Endothelial cell of umbilical vein (primary cell): Measurements from ENCODE around the gene SMAD7. TPM values are rescaled to one million over a fixed set of nuclear protein-coding genes. Genes with fewer than 3 reads are reported as not detected.

Source experiments
- Bru-seq: library from RNA; stranded (reverse); fragments of 400-500 nt; gene quantifications from one replicate; lab custom pipeline; 2021; lab: Mats Ljungman, UMichigan
- BruChase-seq, 2 experiments: library from RNA; stranded (reverse); fragments of 400-500 nt; gene quantifications; one replicate each; lab custom pipeline; 2021; lab: Mats Ljungman, UMichigan
- BruUV-seq: library from RNA; stranded (reverse); fragments of 400-500 nt; replicated peaks from 2 replicates; lab custom pipeline; 2021; lab: Mats Ljungman, UMichigan
- CTCF ChIA-PET: fragments of 300-600, 350-600 bp; sonication (Branson Sonifier 250); formaldehyde crosslinking; loops from one replicate; lab custom pipeline; 2021; ENCODE audit warnings: antibody characterized with exemption, inconsistent platforms; lab: Charles Lee
- POLR2A ChIA-PET: fragments of 300-600, 350-600 bp; sonication (Branson Sonifier 250); formaldehyde crosslinking; loops from one replicate; lab custom pipeline; 2021; ENCODE audit warnings: antibody characterized with exemption, inconsistent platforms; lab: Charles Lee
- DNase-seq: peaks from one replicate; pipeline ENCODE4 v3.0.0-alpha.2; 2011; ENCODE audit warnings: low read depth, low spot score
- FAIRE-seq: peaks from 2 replicates; lab custom pipeline; 2011; peaks lifted over from hg19 to GRCh38; lab: Jason Lieb, UNC
- H2AFZ ChIP-seq: 2 replicates; pipeline ENCODE4 v1.6.0; 2012; ENCODE audit warnings: low read depth, low read length, control low read depth, inconsistent platforms
- H3K27ac ChIP-seq: 2 replicates; pipeline ENCODE4 v1.5.1; 2011; ENCODE audit warnings: low read depth, mild to moderate bottlenecking, control low read depth, low read length, moderate library complexity; ENCODE audit not compliant: insufficient read depth
- H3K27me3 ChIP-seq, 2 experiments: 2 replicates each; pipeline versions ENCODE4 v1.6.0 to v1.6.1; 2011; ENCODE audit warnings: low read length in 2 of 2, mixed read lengths in 1 of 2; ENCODE audit not compliant: control insufficient read depth in 2 of 2, insufficient read depth in 2 of 2
- H3K36me3 ChIP-seq, 2 experiments: 2 replicates in 1 of 2; 3 replicates in 1 of 2; pipeline ENCODE4 v1.5.1; 2011; ENCODE audit warnings: low read length in 2 of 2, mild to moderate bottlenecking in 1 of 2, moderate library complexity in 1 of 2; ENCODE audit not compliant: control insufficient read depth in 2 of 2, insufficient read depth in 2 of 2; ENCODE audit errors: extremely low read depth in 1 of 2
- H3K4me1 ChIP-seq: 3 replicates; pipeline ENCODE4 v1.5.1; 2011; ENCODE audit warnings: mild to moderate bottlenecking, low read length; ENCODE audit not compliant: control insufficient read depth, insufficient read depth; ENCODE audit errors: extremely low read depth
- H3K4me2 ChIP-seq: 2 replicates; pipeline ENCODE4 v1.6.1; 2011; ENCODE audit warnings: low read length, control low read depth, mixed read lengths; ENCODE audit not compliant: insufficient read depth
- H3K4me3 ChIP-seq, 3 experiments: fragments of 200-600 bp in 1 of 3; sonication (generic), shearing (Covaris generic) in 1 of 3; replicated peaks in 1 of 3; 2 replicates each; pipeline ENCODE4 v1.5.1; 2011 to 2016; ENCODE audit warnings: control low read depth in 3 of 3, low read length in 3 of 3, mild to moderate bottlenecking in 2 of 3, inconsistent platforms in 1 of 3, low read depth in 1 of 3, moderate library complexity in 1 of 3; ENCODE audit not compliant: insufficient read depth in 1 of 3
- H3K79me2 ChIP-seq: 2 replicates; pipeline ENCODE4 v1.6.0; 2012; ENCODE audit warnings: low read length, inconsistent platforms; ENCODE audit not compliant: control insufficient read depth, insufficient read depth
- H3K9ac ChIP-seq: replicated peaks from 2 replicates; pipeline ENCODE3; 2011; ENCODE audit warnings: low read length, control low read depth; ENCODE audit not compliant: insufficient read depth; ENCODE audit errors: extremely low read depth
- H3K9me1 ChIP-seq: replicated peaks from 3 replicates; pipeline ENCODE4 v1.6.0; 2011; ENCODE audit warnings: mild to moderate bottlenecking, low read length; ENCODE audit not compliant: control insufficient read depth, insufficient read depth; ENCODE audit errors: extremely low read depth
- H3K9me3 ChIP-seq: replicated peaks from 2 replicates; pipeline ENCODE4 v1.5.1; 2012; ENCODE audit warnings: low read length, inconsistent platforms; ENCODE audit not compliant: control insufficient read depth, insufficient read depth
- H4K20me1 ChIP-seq: replicated peaks from 2 replicates; pipeline ENCODE3; 2011; ENCODE audit warnings: mild to moderate bottlenecking, low read length; ENCODE audit not compliant: control insufficient read depth, insufficient read depth; ENCODE audit errors: extremely low read depth
- EZH2 ChIP-seq: IDR thresholded peaks from 2 replicates; pipeline ENCODE4 v1.6.1; 2012; ENCODE audit warnings: borderline replicate concordance, low read depth, mild to moderate bottlenecking, moderate library complexity, low read length, inconsistent platforms; ENCODE audit not compliant: severe bottlenecking
- FOS ChIP-seq: IDR thresholded peaks from 2 replicates; pipeline ENCODE4 v1.6.1; 2011; ENCODE audit warnings: mild to moderate bottlenecking, low read length, moderate library complexity, borderline replicate concordance; ENCODE audit not compliant: insufficient read depth
- JUN ChIP-seq: IDR thresholded peaks from 2 replicates; pipeline ENCODE4 v1.6.1; 2011; ENCODE audit warnings: borderline replicate concordance, low read depth; ENCODE audit not compliant: insufficient read length, insufficient read depth
- dilution Hi-C: fragments of 300-500 bp; cut with MboI; formaldehyde crosslinking; loops from one replicate; pipeline ENCODE4 v1.15.0; 2019; ENCODE audit warnings: low sequenced_read_pairs; ENCODE audit not compliant: extremely low pct_ligation_motif_present
- intact Hi-C: fragments of 100-400 bp; cut with micrococcal nuclease; formaldehyde crosslinking; loops from one replicate; pipeline ENCODE4 v1.10.0; 2022
- long read RNA-seq: library from polyadenylated mRNA; stranded (forward); transcript quantifications from one replicate; pipeline ENCODE4 v2.0.0, GENCODE V29; 2021
- polyA minus RNA-seq, 3 experiments: library from RNA; depleted of rRNA, polyadenylated mRNA; stranded (reverse); fragments of >200 nt; gene quantifications; 1 replicate in 1 of 3; 2 replicates in 2 of 3; pipeline ENCODE4 v1.2.3, GENCODE V29; 2011
- polyA plus RNA-seq, 4 experiments: library from polyadenylated mRNA; depleted of rRNA in 3 of 4; stranded (reverse) in 3 of 4; unstranded in 1 of 4; fragments of >200 nt; gene quantifications; 2 replicates each; pipeline versions ENCODE4 v1.2.1 to v1.2.3, GENCODE V29; 2011 to 2012; ENCODE audit warnings: missing spikeins in 1 of 4
- total RNA-seq: library from RNA; stranded (reverse); gene quantifications from 2 replicates; pipeline ENCODE4 v1.2.3, GENCODE V29; 2021
- TF ChIP-seq, protein P1 (sequence below), 2 donors: IDR thresholded peaks; 1 replicate in 1 of 2; 2 replicates in 1 of 2; pipeline ENCODE4 v1.5.1; 2011; ENCODE audit warnings: low read length in 2 of 2, mild to moderate bottlenecking in 2 of 2, moderate library complexity in 2 of 2, control low read depth in 1 of 2, inconsistent platforms in 1 of 2, low read depth in 1 of 2; ENCODE audit not compliant: insufficient read depth in 1 of 2; ENCODE audit errors: extremely low read depth in 1 of 2
- TF ChIP-seq, protein P2 (sequence below): IDR thresholded peaks from 2 replicates; pipeline ENCODE4 v1.6.1; 2011; ENCODE audit not compliant: insufficient read depth, insufficient read length

Gene SMAD7, protein sequence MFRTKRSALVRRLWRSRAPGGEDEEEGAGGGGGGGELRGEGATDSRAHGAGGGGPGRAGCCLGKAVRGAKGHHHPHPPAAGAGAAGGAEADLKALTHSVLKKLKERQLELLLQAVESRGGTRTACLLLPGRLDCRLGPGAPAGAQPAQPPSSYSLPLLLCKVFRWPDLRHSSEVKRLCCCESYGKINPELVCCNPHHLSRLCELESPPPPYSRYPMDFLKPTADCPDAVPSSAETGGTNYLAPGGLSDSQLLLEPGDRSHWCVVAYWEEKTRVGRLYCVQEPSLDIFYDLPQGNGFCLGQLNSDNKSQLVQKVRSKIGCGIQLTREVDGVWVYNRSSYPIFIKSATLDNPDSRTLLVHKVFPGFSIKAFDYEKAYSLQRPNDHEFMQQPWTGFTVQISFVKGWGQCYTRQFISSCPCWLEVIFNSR
- total RNA-seq, result 3.6 and 4.6 TPM in 2 replicates
- polyA plus RNA-seq, result 8.0 and 10.2 TPM in 2 replicates
- polyA plus RNA-seq (2011; cell fraction: cytosol; rRNA removed), result 4.5 TPM in 2 replicates
- 5.0 and 9.0 TPM in 2 replicates for polyA plus RNA-seq (2011; cell fraction: nucleus; rRNA removed)
- polyA plus RNA-seq (2012), result 1.9 and 3.2 TPM in 2 replicates
- polyA minus RNA-seq, result 12.6 and 15.2 TPM in 2 replicates
- 20.6 TPM for polyA minus RNA-seq (2011; cell fraction: cytosol; rRNA and poly(A)+ RNA removed)
- polyA minus RNA-seq (2011; cell fraction: nucleus; rRNA and poly(A)+ RNA removed), result 8.1 and 15.0 TPM in 2 replicates
- Bru-seq, nascent RNA, result percentile 41 among the genes with signal in this experiment
- percentile 55 among the genes with signal in this experiment for BruChase-seq, experiment 1, labeled RNA remaining after a 6-hour chase
- BruChase-seq, experiment 2, labeled RNA remaining after a 2-hour chase, result percentile 58 among the genes with signal in this experiment
- long read RNA-seq, full-length matches to known transcripts, result 5 of 9 reads
- long read RNA-seq, partial matches to known transcripts, result 0 of 9 reads
- long read RNA-seq, other reads (novel, unspliced or antisense), result 4 of 9 reads

DNA sequence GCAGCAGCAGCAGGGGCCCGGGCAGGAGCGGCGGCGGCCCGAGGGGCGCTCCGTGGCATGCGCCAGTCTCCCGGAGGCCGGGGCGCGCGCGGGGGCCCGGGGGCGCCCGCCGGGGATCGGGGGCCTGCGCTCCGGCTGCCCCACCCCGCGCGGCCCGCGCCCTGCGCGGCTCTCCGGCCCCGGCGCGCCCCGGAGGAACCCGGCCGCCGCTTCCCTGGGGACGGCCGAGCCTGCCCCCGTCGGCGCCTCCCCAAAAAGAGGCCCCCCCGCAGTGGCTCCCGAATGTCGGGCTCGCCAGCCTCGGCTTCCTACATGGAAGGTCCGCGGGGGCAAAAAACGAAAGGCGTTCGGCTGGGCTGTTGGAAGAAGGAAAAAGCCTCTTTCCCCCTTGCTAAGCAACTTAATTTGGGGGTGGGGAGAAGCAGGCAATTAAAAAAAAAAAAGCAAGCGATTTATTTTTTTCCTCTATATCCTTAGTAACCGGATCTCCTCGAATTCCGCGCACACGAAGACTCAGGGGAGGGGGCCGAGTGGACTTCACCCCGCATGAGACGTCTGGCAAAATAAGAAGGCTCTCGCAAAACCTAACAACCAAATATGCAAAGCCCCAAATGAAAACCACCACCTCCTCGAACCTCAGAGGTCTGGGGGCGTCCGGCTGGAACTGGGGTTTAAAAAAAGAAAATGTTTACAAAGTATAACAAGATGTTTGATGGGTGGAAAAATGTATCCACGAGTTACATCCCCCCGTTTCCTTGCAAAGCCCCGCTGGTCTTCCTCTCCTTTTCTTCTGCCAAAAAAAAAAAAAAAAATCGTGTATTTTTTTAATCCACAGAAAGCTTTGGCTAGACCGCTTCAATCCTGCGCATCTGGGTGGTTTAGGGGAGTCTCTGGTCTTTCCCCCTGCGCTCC, at the start of gene SMAD7:
Gene SMAD7 (minus strand): TSS at position 430 of the 912 bp plus-strand sequence. CDS start 541 bp downstream, outside the sequence.
- peak within 1 kb of the TSS; percentile 44 for H2AFZ ChIP-seq
- H3K4me2 ChIP-seq, result peak within 1 kb of the TSS; percentile 84
- ChIA-PET CTCF (interaction anchor here (0.8 to 2.5 kb wide), 23 partner anchors 10 to 465 kb away, joined by 3 to 22 read pairs (median 5); no protein-coding TSS in a partner anchor), POLR2A (no interaction called here)
- peak; percentile 14 for TF ChIP-seq EZH2
- TF ChIP-seq, protein P1, sequence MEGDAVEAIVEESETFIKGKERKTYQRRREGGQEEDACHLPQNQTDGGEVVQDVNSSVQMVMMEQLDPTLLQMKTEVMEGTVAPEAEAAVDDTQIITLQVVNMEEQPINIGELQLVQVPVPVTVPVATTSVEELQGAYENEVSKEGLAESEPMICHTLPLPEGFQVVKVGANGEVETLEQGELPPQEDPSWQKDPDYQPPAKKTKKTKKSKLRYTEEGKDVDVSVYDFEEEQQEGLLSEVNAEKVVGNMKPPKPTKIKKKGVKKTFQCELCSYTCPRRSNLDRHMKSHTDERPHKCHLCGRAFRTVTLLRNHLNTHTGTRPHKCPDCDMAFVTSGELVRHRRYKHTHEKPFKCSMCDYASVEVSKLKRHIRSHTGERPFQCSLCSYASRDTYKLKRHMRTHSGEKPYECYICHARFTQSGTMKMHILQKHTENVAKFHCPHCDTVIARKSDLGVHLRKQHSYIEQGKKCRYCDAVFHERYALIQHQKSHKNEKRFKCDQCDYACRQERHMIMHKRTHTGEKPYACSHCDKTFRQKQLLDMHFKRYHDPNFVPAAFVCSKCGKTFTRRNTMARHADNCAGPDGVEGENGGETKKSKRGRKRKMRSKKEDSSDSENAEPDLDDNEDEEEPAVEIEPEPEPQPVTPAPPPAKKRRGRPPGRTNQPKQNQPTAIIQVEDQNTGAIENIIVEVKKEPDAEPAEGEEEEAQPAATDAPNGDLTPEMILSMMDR (IDR thresholded peaks at IDR 0.05; ENCODE audit: extremely low read depth in 1 of 2, insufficient read depth in 1 of 2, low read depth in 1 of 2, low read length in 2 of 2), result no peak
- TF ChIP-seq, protein P2, sequence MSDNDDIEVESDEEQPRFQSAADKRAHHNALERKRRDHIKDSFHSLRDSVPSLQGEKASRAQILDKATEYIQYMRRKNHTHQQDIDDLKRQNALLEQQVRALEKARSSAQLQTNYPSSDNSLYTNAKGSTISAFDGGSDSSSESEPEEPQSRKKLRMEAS, result no peak
- no peak for TF ChIP-seq JUN
- no peak for TF ChIP-seq FOS
- dilution Hi-C loops, result no loop called here
- DNase-seq (peak; percentile 45), FAIRE-seq (no peak)
- peaks cover 2% of the 10 kb centered on the region for H4K20me1 ChIP-seq
- no peaks in the 10 kb centered on the region for H3K9me3 ChIP-seq
- intact Hi-C loops, result loop anchor here (2.0 to 5.0 kb wide), 5 partner anchors 78 to 497 kb away; no protein-coding TSS in a partner anchor
- H3K27ac ChIP-seq, result peak within 1 kb of the TSS; percentile 76
- peak within 1 kb of the TSS; percentile 84 for H3K9ac ChIP-seq
- no peaks in the 10 kb centered on the region for H3K9me1 ChIP-seq
- BruUV-seq, result TSS peak; percentile 18
- H3K27me3 ChIP-seq, result no peaks in the 10 kb centered on the region
- H3K4me1 ChIP-seq, result peaks cover 49% of the 10 kb centered on the region
- H3K4me3 ChIP-seq, result peak within 1 kb of the TSS; percentile 58 to 83 (median 79)
- peaks cover 21% of the 10 kb centered on the region for H3K79me2 ChIP-seq
- no peaks in the 10 kb centered on the region for H3K36me3 ChIP-seq
